GM23338 (cell line): ENCODE results near the gene ASB9. TPM values are rescaled to one million over a fixed set of nuclear protein-coding genes. Genes with fewer than 3 reads are reported as not detected.

Experiments
- ATAC-seq: fragments of 200-7000 bp; cut with Tn5 transposase; 3 replicates; pipeline ENCODE4 v1.9.1; 2020
- DNase-seq: peaks from one replicate; pipeline ENCODE4 v3.0.0-alpha.2; 2015; ENCODE audit warnings: low spot score
- H2AFZ ChIP-seq: fragments of 200-600 bp; sonication (generic); 2 replicates; pipeline ENCODE4 v1.8.0; 2016; ENCODE audit warnings: antibody characterized with exemption, mild to moderate bottlenecking, moderate library complexity
- H3F3A ChIP-seq: fragments of 200-600 bp; sonication (generic); replicated peaks from 2 replicates; pipeline ENCODE4 v1.8.0; 2017; ENCODE audit warnings: antibody characterized with exemption, mixed run types, low read depth
- H3K27ac ChIP-seq: fragments of 200-600 bp; sonication (generic); 2 replicates; pipeline ENCODE4 v1.6.1; 2016; ENCODE audit warnings: low read depth
- H3K27me3 ChIP-seq: fragments of 200-600 bp; sonication (generic); 2 replicates; pipeline ENCODE4 v1.8.0; 2016; ENCODE audit warnings: mild to moderate bottlenecking, mixed run types, moderate library complexity; ENCODE audit not compliant: insufficient read depth
- H3K36me3 ChIP-seq: fragments of 200-600 bp; sonication (generic); 2 replicates; pipeline ENCODE4 v1.8.0; 2016; ENCODE audit warnings: mild to moderate bottlenecking; ENCODE audit not compliant: insufficient read depth
- H3K4me1 ChIP-seq: fragments of 200-600 bp; sonication (generic); 2 replicates; pipeline ENCODE4 v1.8.0; 2016; ENCODE audit warnings: mild to moderate bottlenecking, moderate library complexity; ENCODE audit not compliant: insufficient read depth
- H3K4me2 ChIP-seq: fragments of 200-600 bp; sonication (generic); 2 replicates; pipeline ENCODE4 v1.7.1; 2017; ENCODE audit warnings: mixed run types
- H3K4me3 ChIP-seq: fragments of 200-600 bp; sonication (generic); 2 replicates; pipeline ENCODE4 v1.6.1; 2016; ENCODE audit warnings: mixed run types
- H3K79me2 ChIP-seq: fragments of 200-600 bp; sonication (generic); replicated peaks from 2 replicates; pipeline ENCODE4 v1.8.0; 2017; ENCODE audit warnings: mild to moderate bottlenecking; ENCODE audit not compliant: insufficient read depth
- H3K9me2 ChIP-seq: fragments of 200-600 bp; sonication (generic); 2 replicates; pipeline ENCODE4 v1.8.0; 2017; ENCODE audit not compliant: insufficient read depth
- H4K20me1 ChIP-seq: fragments of 200-600 bp; sonication (generic); replicated peaks from 2 replicates; pipeline ENCODE4 v1.8.0; 2017; ENCODE audit warnings: mild to moderate bottlenecking; ENCODE audit not compliant: insufficient read depth
- H3K27ac Mint-ChIP-seq: 2 replicates; pipeline ENCODE4 v1.8.0; 2020; ENCODE audit warnings: inconsistent platforms, mild to moderate bottlenecking, moderate library complexity, mixed read lengths
- H3K27me3 Mint-ChIP-seq: 3 replicates; pipeline ENCODE4 v1.8.0; 2022; ENCODE audit warnings: low read depth, mild to moderate bottlenecking, moderate library complexity, mixed read lengths, inconsistent platforms; ENCODE audit not compliant: insufficient read depth, poor library complexity
- H3K36me3 Mint-ChIP-seq: 3 replicates; pipeline ENCODE4 v1.8.0; 2021; ENCODE audit warnings: low read depth, mild to moderate bottlenecking, inconsistent platforms, moderate library complexity, mixed read lengths
- H3K4me1 Mint-ChIP-seq: 3 replicates; pipeline ENCODE4 v1.8.0; 2020; ENCODE audit warnings: mild to moderate bottlenecking, inconsistent platforms, mixed read lengths
- H3K4me3 Mint-ChIP-seq: 3 replicates; pipeline ENCODE4 v1.8.0; 2021; ENCODE audit warnings: moderate library complexity, mild to moderate bottlenecking, inconsistent platforms, mixed read lengths
- H3K9me3 Mint-ChIP-seq: 3 replicates; pipeline ENCODE4 v1.8.0; 2020; ENCODE audit warnings: moderate library complexity, mild to moderate bottlenecking, inconsistent platforms, mixed read lengths
- CREB1 ChIP-seq: fragments of 250-450 bp; sonication (Bioruptor Pico); IDR thresholded peaks from 2 replicates; pipeline ENCODE4 v1.5.0; 2020; ENCODE audit warnings: low read depth, mild to moderate bottlenecking, moderate library complexity
- CTCF ChIP-seq, 2 experiments: fragments of 200-600 bp in 1 of 2; sonication (generic) in 1 of 2; conservative IDR thresholded peaks; 2 replicates each; pipeline versions ENCODE4 v1.5.1 to v1.6.1; 2016 to 2017; ENCODE audit warnings: antibody characterized with exemption in 2 of 2, low read depth in 2 of 2, mild to moderate bottlenecking in 2 of 2, moderate library complexity in 1 of 2
- ETS1 ChIP-seq: IDR thresholded peaks from 2 replicates; pipeline ENCODE4 v1.6.1; 2016; ENCODE audit warnings: antibody characterized with exemption
- JUNB ChIP-seq: IDR thresholded peaks from one replicate; pipeline ENCODE4 v1.6.1; 2016; ENCODE audit warnings: antibody characterized with exemption; ENCODE audit not compliant: unreplicated experiment
- NANOG ChIP-seq: IDR thresholded peaks from 2 replicates; pipeline ENCODE4 v1.6.1; 2016; ENCODE audit warnings: antibody characterized with exemption, borderline replicate concordance
- POLR2AphosphoS5 ChIP-seq: IDR thresholded peaks from 2 replicates; pipeline ENCODE4 v1.6.1; 2016; ENCODE audit warnings: antibody characterized with exemption, low read depth
- REST ChIP-seq: IDR thresholded peaks from one replicate; pipeline ENCODE4 v1.6.1; 2018; ENCODE audit warnings: antibody characterized with exemption; ENCODE audit not compliant: unreplicated experiment
- STAT1 ChIP-seq: IDR thresholded peaks from one replicate; pipeline ENCODE4 v1.6.1; 2016; ENCODE audit warnings: antibody characterized with exemption; ENCODE audit not compliant: unreplicated experiment
- ZNF462 ChIP-seq: fragments of 250-450 bp; sonication (Bioruptor Pico); IDR thresholded peaks from 2 replicates; pipeline ENCODE4 v1.5.0; 2020; ENCODE audit warnings: mild to moderate bottlenecking, moderate library complexity
- polyA plus RNA-seq: library from polyadenylated mRNA; unstranded; fragments of >200 nt; fragmentation: Nextera tagmentation; extraction: Ambion mirVana; gene quantifications from 2 replicates; pipeline ENCODE4 v1.2.1, GENCODE V29; 2016
- total RNA-seq: library from RNA; depleted of rRNA; stranded (reverse); fragments of >200 nt; shearing (Covaris generic); gene quantifications from 2 replicates; pipeline ENCODE4 v1.2.3, GENCODE V29; 2014

Gene ASB9
- total and polyA plus RNA-seq, 2 experiments from 2014 or later: 0.37 to 0.42 TPM

GRCh38 chrX:15233416-15234015 is 36.4 kb downstream of the ASB9 start:
- H3K36me3 ChIP-seq: no peaks in the 10 kb centered on the region
- no peak overlapping the region for H2AFZ ChIP-seq
- H3K27ac Mint-ChIP-seq: no peak overlapping the region
- no peaks in the 10 kb centered on the region for H4K20me1 ChIP-seq
- H3K36me3 Mint-ChIP-seq: no peaks in the 10 kb centered on the region
- H3K4me2 ChIP-seq: no peak overlapping the region
- H3F3A ChIP-seq: no peaks in the 10 kb centered on the region
- no peaks in the 10 kb centered on the region for H3K27me3 ChIP-seq
- H3K27me3 Mint-ChIP-seq: no peaks in the 10 kb centered on the region
- H3K79me2 ChIP-seq: no peaks in the 10 kb centered on the region
- H3K9me2 ChIP-seq: no peaks in the 10 kb centered on the region
- DNase-seq (no peak), ATAC-seq (no peak)
- peaks cover 3% of the 10 kb centered on the region; the same call in 1 of the 3 replicates for H3K9me3 Mint-ChIP-seq
- H3K27ac ChIP-seq: no peak overlapping the region
- H3K4me3 ChIP-seq: no peak overlapping the region
- no peaks in the 10 kb centered on the region for H3K4me1 Mint-ChIP-seq
- H3K4me1 ChIP-seq: no peaks in the 10 kb centered on the region
- no peak overlapping the region for H3K4me3 Mint-ChIP-seq
- TF ChIP-seq CTCF (conservative IDR thresholded peaks at IDR 0.05; ENCODE audit: low read depth in 2 of 2) (no peak), JUNB (no peak), STAT1 (no peak), ETS1 (no peak), REST (no peak), POLR2AphosphoS5 (no peak), NANOG (no peak), ZNF462 (CRISPR knock-in tag) (no peak), CREB1 (no peak)
